GM08714 (cell line): ENCODE data around the gene BCLAF3.

Source experiments
- H3K4me3 ChIP-seq: fragments of 200-500 bp; sonication (Bioruptor generic); 2 replicates; pipeline ENCODE4 v1.5.1; 2014; ENCODE audit warnings: mild to moderate bottlenecking, low read length, inconsistent platforms
- ZNF274 ChIP-seq: IDR thresholded peaks from 2 replicates; pipeline ENCODE4 v1.6.1; 2012; ENCODE audit warnings: mild to moderate bottlenecking, low read depth, low read length

BCLAF3 gene

GRCh38 chrX:19991350-19991718, 473 bp upstream of the BCLAF3 start:
- peak overlapping the region; percentile 52; the same call in 1 of the 2 replicates for H3K4me3 ChIP-seq
- TF ChIP-seq ZNF274, result no peak

GRCh38 chrX:19990151-19990555, 708 bp downstream of the BCLAF3 start:
- peak overlapping the region; percentile 96 for H3K4me3 ChIP-seq
- TF ChIP-seq ZNF274, result no peak

- no peak overlapping the region for H3K4me3 ChIP-seq
- TF ChIP-seq ZNF274, result no peak
Observed at GRCh38 chrX:19987856-19988255, 3.0 kb downstream of the BCLAF3 start.

- no peak overlapping the region for H3K4me3 ChIP-seq
- no peak for TF ChIP-seq ZNF274
Observed at GRCh38 chrX:19986531-19986930, 4.3 kb downstream of the BCLAF3 start.

- TF ChIP-seq ZNF274, result no peak
- no peak overlapping the region for H3K4me3 ChIP-seq
Observed at GRCh38 chrX:19981947-19982346, 8.9 kb downstream of the BCLAF3 start.

GRCh38 chrX:19975845-19976244, 15.0 kb downstream of the BCLAF3 start:
- TF ChIP-seq ZNF274, result no peak
- H3K4me3 ChIP-seq, result no peak overlapping the region

- no peak for TF ChIP-seq ZNF274
Observed at GRCh38 chrX:19972984-19973383, 17.9 kb downstream of the BCLAF3 start.

GRCh38 chrX:19968276-19968675, 22.6 kb downstream of the BCLAF3 start:
- no peak overlapping the region for H3K4me3 ChIP-seq
- TF ChIP-seq ZNF274, result no peak

More at GRCh38 chrX:19972984-19973383, 17.9 kb downstream of the BCLAF3 start:
- no peak overlapping the region for H3K4me3 ChIP-seq

GRCh38 chrX:19966056-19966455, 24.8 kb downstream of the BCLAF3 start:
- TF ChIP-seq ZNF274, result no peak

GRCh38 chrX:19964017-19964710, 26.7 kb downstream of the BCLAF3 start:
- no peak overlapping the region for H3K4me3 ChIP-seq
- TF ChIP-seq ZNF274, result no peak

More at GRCh38 chrX:19966056-19966455, 24.8 kb downstream of the BCLAF3 start:
- no peak overlapping the region for H3K4me3 ChIP-seq

GRCh38 chrX:19960913-19961312, 29.9 kb downstream of the BCLAF3 start:
- no peak overlapping the region for H3K4me3 ChIP-seq
- no peak for TF ChIP-seq ZNF274

GRCh38 chrX:19958552-19959486, 32.0 kb downstream of the BCLAF3 start:
- no peak for TF ChIP-seq ZNF274
- H3K4me3 ChIP-seq, result no peak overlapping the region

- TF ChIP-seq ZNF274, result no peak
- H3K4me3 ChIP-seq, result no peak overlapping the region
Observed at GRCh38 chrX:19956923-19957322, 33.9 kb downstream of the BCLAF3 start.

GRCh38 chrX:19956306-19956705, 34.6 kb downstream of the BCLAF3 start:
- no peak for TF ChIP-seq ZNF274
- H3K4me3 ChIP-seq, result no peak overlapping the region

- no peak overlapping the region for H3K4me3 ChIP-seq
- no peak for TF ChIP-seq ZNF274
Observed at GRCh38 chrX:19955306-19955705, 35.6 kb downstream of the BCLAF3 start.
